GM23338 (cell line): ENCODE measurements around the gene SMNDC1. TPM values are rescaled to one million over a fixed set of nuclear protein-coding genes. Genes with fewer than 3 reads are reported as not detected.

Source experiments
- ATAC-seq: fragments of 200-7000 bp; cut with Tn5 transposase; 3 replicates; pipeline ENCODE4 v1.9.1; 2020
- DNase-seq: peaks from one replicate; pipeline ENCODE4 v3.0.0-alpha.2; 2015; ENCODE audit warnings: low spot score
- H2AFZ ChIP-seq: fragments of 200-600 bp; sonication (generic); 2 replicates; pipeline ENCODE4 v1.8.0; 2016; ENCODE audit warnings: antibody characterized with exemption, mild to moderate bottlenecking, moderate library complexity
- H3F3A ChIP-seq: fragments of 200-600 bp; sonication (generic); replicated peaks from 2 replicates; pipeline ENCODE4 v1.8.0; 2017; ENCODE audit warnings: antibody characterized with exemption, mixed run types, low read depth
- H3K27ac ChIP-seq: fragments of 200-600 bp; sonication (generic); 2 replicates; pipeline ENCODE4 v1.6.1; 2016; ENCODE audit warnings: low read depth
- H3K27me3 ChIP-seq: fragments of 200-600 bp; sonication (generic); 2 replicates; pipeline ENCODE4 v1.8.0; 2016; ENCODE audit warnings: mild to moderate bottlenecking, mixed run types, moderate library complexity; ENCODE audit not compliant: insufficient read depth
- H3K36me3 ChIP-seq: fragments of 200-600 bp; sonication (generic); 2 replicates; pipeline ENCODE4 v1.8.0; 2016; ENCODE audit warnings: mild to moderate bottlenecking; ENCODE audit not compliant: insufficient read depth
- H3K4me1 ChIP-seq: fragments of 200-600 bp; sonication (generic); 2 replicates; pipeline ENCODE4 v1.8.0; 2016; ENCODE audit warnings: mild to moderate bottlenecking, moderate library complexity; ENCODE audit not compliant: insufficient read depth
- H3K4me2 ChIP-seq: fragments of 200-600 bp; sonication (generic); 2 replicates; pipeline ENCODE4 v1.7.1; 2017; ENCODE audit warnings: mixed run types
- H3K4me3 ChIP-seq: fragments of 200-600 bp; sonication (generic); 2 replicates; pipeline ENCODE4 v1.6.1; 2016; ENCODE audit warnings: mixed run types
- H3K79me2 ChIP-seq: fragments of 200-600 bp; sonication (generic); replicated peaks from 2 replicates; pipeline ENCODE4 v1.8.0; 2017; ENCODE audit warnings: mild to moderate bottlenecking; ENCODE audit not compliant: insufficient read depth
- H3K9me2 ChIP-seq: fragments of 200-600 bp; sonication (generic); 2 replicates; pipeline ENCODE4 v1.8.0; 2017; ENCODE audit not compliant: insufficient read depth
- H4K20me1 ChIP-seq: fragments of 200-600 bp; sonication (generic); replicated peaks from 2 replicates; pipeline ENCODE4 v1.8.0; 2017; ENCODE audit warnings: mild to moderate bottlenecking; ENCODE audit not compliant: insufficient read depth
- H3K27ac Mint-ChIP-seq: 2 replicates; pipeline ENCODE4 v1.8.0; 2020; ENCODE audit warnings: inconsistent platforms, mild to moderate bottlenecking, moderate library complexity, mixed read lengths
- H3K27me3 Mint-ChIP-seq: 3 replicates; pipeline ENCODE4 v1.8.0; 2022; ENCODE audit warnings: low read depth, mild to moderate bottlenecking, moderate library complexity, mixed read lengths, inconsistent platforms; ENCODE audit not compliant: insufficient read depth, poor library complexity
- H3K36me3 Mint-ChIP-seq: 3 replicates; pipeline ENCODE4 v1.8.0; 2021; ENCODE audit warnings: low read depth, mild to moderate bottlenecking, inconsistent platforms, moderate library complexity, mixed read lengths
- H3K4me1 Mint-ChIP-seq: 3 replicates; pipeline ENCODE4 v1.8.0; 2020; ENCODE audit warnings: mild to moderate bottlenecking, inconsistent platforms, mixed read lengths
- H3K4me3 Mint-ChIP-seq: 3 replicates; pipeline ENCODE4 v1.8.0; 2021; ENCODE audit warnings: moderate library complexity, mild to moderate bottlenecking, inconsistent platforms, mixed read lengths
- H3K9me3 Mint-ChIP-seq: 3 replicates; pipeline ENCODE4 v1.8.0; 2020; ENCODE audit warnings: moderate library complexity, mild to moderate bottlenecking, inconsistent platforms, mixed read lengths
- CREB1 ChIP-seq: fragments of 250-450 bp; sonication (Bioruptor Pico); IDR thresholded peaks from 2 replicates; pipeline ENCODE4 v1.5.0; 2020; ENCODE audit warnings: low read depth, mild to moderate bottlenecking, moderate library complexity
- ETS1 ChIP-seq: IDR thresholded peaks from 2 replicates; pipeline ENCODE4 v1.6.1; 2016; ENCODE audit warnings: antibody characterized with exemption
- EZH2 ChIP-seq: fragments of 200-600 bp; sonication (generic); IDR thresholded peaks from one replicate; pipeline ENCODE4 v1.8.0; 2017; ENCODE audit warnings: antibody characterized with exemption, mild to moderate bottlenecking, low read depth; ENCODE audit not compliant: unreplicated experiment
- EZH2phosphoT487 ChIP-seq: fragments of 200-600 bp; sonication (generic); IDR thresholded peaks from one replicate; pipeline ENCODE4 v1.8.1; 2018; ENCODE audit warnings: antibody characterized with exemption; ENCODE audit not compliant: unreplicated experiment
- JUNB ChIP-seq: IDR thresholded peaks from one replicate; pipeline ENCODE4 v1.6.1; 2016; ENCODE audit warnings: antibody characterized with exemption; ENCODE audit not compliant: unreplicated experiment
- NANOG ChIP-seq: IDR thresholded peaks from 2 replicates; pipeline ENCODE4 v1.6.1; 2016; ENCODE audit warnings: antibody characterized with exemption, borderline replicate concordance
- POLR2AphosphoS5 ChIP-seq: IDR thresholded peaks from 2 replicates; pipeline ENCODE4 v1.6.1; 2016; ENCODE audit warnings: antibody characterized with exemption, low read depth
- REST ChIP-seq: IDR thresholded peaks from one replicate; pipeline ENCODE4 v1.6.1; 2018; ENCODE audit warnings: antibody characterized with exemption; ENCODE audit not compliant: unreplicated experiment
- STAT1 ChIP-seq: IDR thresholded peaks from one replicate; pipeline ENCODE4 v1.6.1; 2016; ENCODE audit warnings: antibody characterized with exemption; ENCODE audit not compliant: unreplicated experiment
- ZNF114 ChIP-seq: fragments of 250-450 bp; sonication (Bioruptor Pico); IDR thresholded peaks from 2 replicates; pipeline ENCODE4 v1.5.0; 2020; ENCODE audit warnings: mild to moderate bottlenecking, moderate library complexity
- ZNF331 ChIP-seq: fragments of 250-450 bp; sonication (Bioruptor Pico); IDR thresholded peaks from 2 replicates; pipeline ENCODE4 v1.5.0; 2020; ENCODE audit warnings: low read depth, mild to moderate bottlenecking, moderate library complexity
- ZNF462 ChIP-seq: fragments of 250-450 bp; sonication (Bioruptor Pico); IDR thresholded peaks from 2 replicates; pipeline ENCODE4 v1.5.0; 2020; ENCODE audit warnings: mild to moderate bottlenecking, moderate library complexity
- polyA plus RNA-seq: library from polyadenylated mRNA; unstranded; fragments of >200 nt; fragmentation: Nextera tagmentation; extraction: Ambion mirVana; gene quantifications from 2 replicates; pipeline ENCODE4 v1.2.1, GENCODE V29; 2016
- total RNA-seq: library from RNA; depleted of rRNA; stranded (reverse); fragments of >200 nt; shearing (Covaris generic); gene quantifications from 2 replicates; pipeline ENCODE4 v1.2.3, GENCODE V29; 2014
- TF ChIP-seq, protein P1 (sequence below), 2 experiments: fragments of 200-600 bp in 1 of 2; sonication (generic) in 1 of 2; conservative IDR thresholded peaks; 2 replicates each; pipeline versions ENCODE4 v1.5.1 to v1.6.1; 2016 to 2017; ENCODE audit warnings: antibody characterized with exemption in 2 of 2, low read depth in 2 of 2, mild to moderate bottlenecking in 2 of 2, moderate library complexity in 1 of 2

Gene SMNDC1
- total and polyA plus RNA-seq, 2 experiments from 2014 or later = 28.4 to 45.1 TPM

- Histone ChIP-seq H2AFZ (no peak overlapping the region), H3K27ac (no peak overlapping the region), H3K4me3 (no peak overlapping the region), H3K9me2 (no peaks in the 10 kb centered on the region), H3K79me2 (no peaks in the 10 kb centered on the region), H3K4me2 (no peak overlapping the region), H3F3A (no peaks in the 10 kb centered on the region), H3K27me3 (no peaks in the 10 kb centered on the region), H3K36me3 (no peaks in the 10 kb centered on the region), H4K20me1 (0 out of 2 replicates have a peak, but pooled peaks cover 6% of the 10 kb centered on the region), H3K4me1 (no peaks in the 10 kb centered on the region)
- no peak for TF ChIP-seq EZH2
- TF ChIP-seq STAT1 = no peak
- TF ChIP-seq ZNF331 (CRISPR knock-in tag) = no peak
- TF ChIP-seq ETS1 = no peak
- TF ChIP-seq CREB1 = no peak
- no peak for TF ChIP-seq ZNF462 (CRISPR knock-in tag)
- TF ChIP-seq JUNB = no peak
- TF ChIP-seq POLR2AphosphoS5 = no peak
- TF ChIP-seq EZH2phosphoT487 = no peak
- TF ChIP-seq, protein P1, sequence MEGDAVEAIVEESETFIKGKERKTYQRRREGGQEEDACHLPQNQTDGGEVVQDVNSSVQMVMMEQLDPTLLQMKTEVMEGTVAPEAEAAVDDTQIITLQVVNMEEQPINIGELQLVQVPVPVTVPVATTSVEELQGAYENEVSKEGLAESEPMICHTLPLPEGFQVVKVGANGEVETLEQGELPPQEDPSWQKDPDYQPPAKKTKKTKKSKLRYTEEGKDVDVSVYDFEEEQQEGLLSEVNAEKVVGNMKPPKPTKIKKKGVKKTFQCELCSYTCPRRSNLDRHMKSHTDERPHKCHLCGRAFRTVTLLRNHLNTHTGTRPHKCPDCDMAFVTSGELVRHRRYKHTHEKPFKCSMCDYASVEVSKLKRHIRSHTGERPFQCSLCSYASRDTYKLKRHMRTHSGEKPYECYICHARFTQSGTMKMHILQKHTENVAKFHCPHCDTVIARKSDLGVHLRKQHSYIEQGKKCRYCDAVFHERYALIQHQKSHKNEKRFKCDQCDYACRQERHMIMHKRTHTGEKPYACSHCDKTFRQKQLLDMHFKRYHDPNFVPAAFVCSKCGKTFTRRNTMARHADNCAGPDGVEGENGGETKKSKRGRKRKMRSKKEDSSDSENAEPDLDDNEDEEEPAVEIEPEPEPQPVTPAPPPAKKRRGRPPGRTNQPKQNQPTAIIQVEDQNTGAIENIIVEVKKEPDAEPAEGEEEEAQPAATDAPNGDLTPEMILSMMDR (conservative IDR thresholded peaks at IDR 0.05; ENCODE audit: low read depth in 2 of 2) = no peak
- no peak for TF ChIP-seq REST
- TF ChIP-seq NANOG = no peak
- no peak for TF ChIP-seq ZNF114 (CRISPR knock-in tag)
- no peak overlapping the region for H3K4me3 Mint-ChIP-seq
- H3K27ac Mint-ChIP-seq = no peak overlapping the region
- H3K9me3 Mint-ChIP-seq = no peaks in the 10 kb centered on the region
- DNase-seq (no peak), ATAC-seq (no peak)
- H3K27me3 Mint-ChIP-seq = no peaks in the 10 kb centered on the region
- H3K4me1 Mint-ChIP-seq = no peaks in the 10 kb centered on the region; the same call in 2 of the 3 replicates
- no peaks in the 10 kb centered on the region for H3K36me3 Mint-ChIP-seq
These were observed 39.0 kb downstream of the SMNDC1 start for GRCh38 chr10:110265573-110266193.
